NCI-H2227 (cell line): Measurements from ENCODE around the gene SYTL3.
"Not testable (repeated sequence)": the region's sequence is repeated elsewhere in the genome, so short reads cannot be mapped to it uniquely, and the experiment has no call there.

Experiments used
- DNase-seq: peaks from one replicate; lab custom pipeline; 2025; ENCODE audit not compliant: unreplicated experiment; lab: John Stamatoyannopoulos, UW

The SYTL3 gene

GRCh38 chr6:158786645-158787304, 136.9 kb downstream of the SYTL3 start:
- DNase-seq, result no peak

DNA sequence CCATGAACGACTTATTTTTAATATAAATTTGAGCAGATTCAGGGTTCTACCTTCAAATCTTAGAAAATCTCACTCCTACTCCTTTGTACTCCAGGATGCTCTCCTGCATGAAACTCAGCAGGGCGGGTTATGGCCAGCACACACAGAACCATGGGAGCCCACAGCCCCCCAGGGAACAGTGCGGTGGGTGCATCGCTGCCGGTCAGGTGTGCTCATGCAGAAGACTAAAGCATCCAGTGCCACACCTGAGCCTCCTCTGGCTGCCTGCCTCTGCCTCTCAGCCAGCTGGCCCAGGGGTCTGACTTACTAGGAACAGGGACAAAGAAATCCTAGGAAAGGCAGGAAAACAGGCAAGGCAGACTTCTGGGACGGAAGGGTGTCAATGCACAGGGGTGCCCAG, 137.5 kb downstream of the SYTL3 start:
- no peak for DNase-seq

DNA sequence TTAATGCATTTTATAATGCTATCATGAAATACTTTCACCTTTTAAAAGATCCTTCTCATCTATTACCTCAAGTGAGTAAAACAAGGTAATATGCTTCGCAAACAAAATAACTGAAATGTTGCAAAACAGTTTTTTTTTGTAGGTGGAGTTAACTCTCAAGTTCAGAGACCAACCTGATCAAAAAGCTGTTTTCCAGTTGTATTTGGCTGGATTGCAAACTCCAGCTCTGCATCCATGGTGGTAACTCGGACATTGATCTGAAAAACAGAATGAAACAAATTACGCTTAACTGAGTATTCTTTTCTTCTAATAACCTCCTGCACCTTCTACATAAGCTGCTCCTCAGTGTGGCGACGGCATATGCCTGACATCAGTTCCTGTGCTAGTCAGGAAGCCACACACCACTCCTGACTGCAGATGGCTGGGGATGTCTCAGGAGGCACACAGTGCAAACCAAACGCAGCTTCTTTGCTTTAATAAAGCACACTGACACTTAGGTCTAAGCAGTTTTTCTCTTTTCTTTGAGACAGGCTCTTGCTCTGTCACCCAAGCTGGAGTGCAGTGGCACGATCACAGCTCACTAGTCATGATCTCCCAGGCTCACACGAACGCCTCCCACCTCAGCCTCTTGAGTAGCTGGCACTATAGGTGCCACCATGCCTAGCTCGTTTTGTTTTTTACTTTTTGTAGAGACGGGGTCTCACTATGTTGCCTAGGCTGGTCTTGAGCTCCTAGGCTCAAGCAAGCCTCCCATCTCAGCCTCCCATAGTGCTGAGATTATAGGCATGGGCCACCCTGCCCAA, 139.5 kb downstream of the SYTL3 start:
- no peak for DNase-seq

DNA sequence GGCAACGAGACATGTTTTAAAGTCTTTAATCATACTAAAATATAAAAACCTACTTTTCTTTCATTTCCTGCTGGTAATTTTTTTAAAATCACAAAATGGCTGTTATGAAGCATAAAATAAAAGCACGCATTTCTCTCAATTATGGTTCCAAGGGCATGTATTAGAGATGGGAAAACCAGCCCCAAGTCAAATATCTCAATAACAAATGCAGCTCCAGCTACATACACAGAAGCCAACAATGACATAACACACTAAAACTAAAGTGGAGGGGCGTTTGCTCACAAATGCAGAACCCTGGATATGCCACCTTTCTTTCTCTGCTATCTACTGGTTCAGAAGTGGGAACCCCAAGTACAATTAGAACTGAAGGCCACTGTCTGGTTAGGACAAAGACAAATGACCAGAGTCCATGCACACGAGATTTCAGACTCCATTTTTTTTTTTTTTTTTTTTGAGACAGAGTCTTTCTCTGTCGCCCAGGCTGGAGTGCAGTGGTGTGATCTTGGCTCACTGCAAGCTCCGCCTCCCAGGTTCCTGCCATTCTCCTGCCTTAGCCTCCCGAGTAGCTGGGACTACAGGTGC, 141.5 kb downstream of the SYTL3 start:
- DNase-seq, result no peak

GRCh38 chr6:158792505-158792904, 142.7 kb downstream of the SYTL3 start:
- DNase-seq, result not testable (repeated sequence)

DNA sequence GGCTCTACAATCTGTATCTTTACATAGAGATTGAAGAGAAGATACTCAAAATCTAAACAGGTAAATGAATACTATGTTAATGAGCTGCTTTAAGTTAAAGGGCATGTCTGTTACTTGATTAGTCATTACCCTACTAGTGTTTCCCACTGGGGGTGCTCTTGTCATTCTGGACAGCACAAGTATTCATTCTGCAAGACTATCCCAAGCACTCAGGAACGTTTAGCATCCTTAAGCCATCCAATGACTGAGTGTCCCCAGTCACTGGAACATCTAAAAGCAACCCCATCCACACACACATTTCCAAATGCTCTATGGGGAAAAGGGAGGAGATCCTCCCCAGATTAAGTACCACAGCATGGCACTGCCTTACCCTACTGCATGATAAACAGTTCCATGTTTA, 143.6 kb downstream of the SYTL3 start:
- DNase-seq, result no peak

DNA sequence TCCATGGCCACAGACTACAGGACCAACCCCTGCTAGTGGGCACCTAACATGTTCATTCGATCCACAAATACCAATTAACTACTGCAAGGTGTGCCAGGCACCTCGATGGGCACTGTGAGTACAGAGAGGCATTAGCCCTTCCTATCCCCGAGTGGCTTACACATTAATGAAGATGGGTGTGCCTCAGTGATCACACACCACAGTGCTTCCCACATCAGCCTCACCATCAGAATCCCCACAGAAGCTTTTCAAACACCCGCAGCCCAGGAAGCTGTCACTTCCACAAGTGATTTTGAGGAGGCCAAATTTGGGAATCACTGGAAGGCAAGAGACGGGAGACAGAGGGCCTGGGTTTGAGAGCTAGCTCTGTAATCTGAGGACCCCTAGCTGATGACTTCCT, 145.7 kb downstream of the SYTL3 start:
- DNase-seq, result no peak

DNA sequence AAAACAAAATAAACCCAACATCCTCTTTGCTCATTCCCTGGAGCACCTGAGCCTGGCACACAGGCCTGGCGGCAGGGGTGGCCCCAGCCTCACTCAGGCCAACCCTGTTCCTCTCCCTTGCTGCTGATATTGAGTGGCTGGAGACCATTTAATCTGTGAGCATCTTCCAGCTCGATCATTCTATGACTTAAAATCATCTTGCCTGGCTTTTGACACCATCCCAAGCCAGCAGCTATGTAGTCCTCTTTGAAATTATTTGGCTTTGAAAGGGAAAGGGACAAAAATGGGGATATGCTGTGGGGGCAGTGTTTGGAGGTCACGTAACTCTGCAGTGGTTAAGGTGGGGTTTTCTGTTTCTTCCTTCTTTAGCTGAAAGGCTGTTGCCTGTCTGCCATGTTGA, 146.5 kb downstream of the SYTL3 start:
- DNase-seq, result no peak

- DNase-seq, result no peak
These were observed 147.8 kb downstream of the SYTL3 start for GRCh38 chr6:158797331-158798310.

DNA sequence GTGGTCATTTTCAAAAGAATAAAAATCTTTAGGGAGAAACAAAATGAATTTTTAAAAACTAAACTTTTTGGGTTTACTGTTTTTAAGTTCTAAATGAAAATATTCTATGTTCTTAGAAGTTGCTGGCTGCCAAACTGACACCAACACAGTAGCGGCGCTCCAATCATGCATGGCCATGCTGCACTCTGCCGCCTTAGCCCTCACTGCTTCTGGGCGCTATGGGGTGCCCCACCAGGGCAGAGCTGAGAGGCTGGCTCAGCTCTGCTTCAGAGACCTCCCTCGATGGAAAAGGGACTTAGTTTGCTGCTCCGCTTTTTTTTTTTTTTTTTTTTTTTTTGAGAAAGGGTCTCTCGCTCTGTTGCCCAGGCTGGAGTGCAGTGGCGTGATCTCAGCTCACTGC, 148.5 kb downstream of the SYTL3 start:
- DNase-seq, result no peak

GRCh38 chr6:158799051-158799792, 149.4 kb downstream of the SYTL3 start:
- DNase-seq, result peak; percentile 32

- DNase-seq, result no peak
These were observed 151.9 kb downstream of the SYTL3 start for GRCh38 chr6:158801655-158802294.

DNA sequence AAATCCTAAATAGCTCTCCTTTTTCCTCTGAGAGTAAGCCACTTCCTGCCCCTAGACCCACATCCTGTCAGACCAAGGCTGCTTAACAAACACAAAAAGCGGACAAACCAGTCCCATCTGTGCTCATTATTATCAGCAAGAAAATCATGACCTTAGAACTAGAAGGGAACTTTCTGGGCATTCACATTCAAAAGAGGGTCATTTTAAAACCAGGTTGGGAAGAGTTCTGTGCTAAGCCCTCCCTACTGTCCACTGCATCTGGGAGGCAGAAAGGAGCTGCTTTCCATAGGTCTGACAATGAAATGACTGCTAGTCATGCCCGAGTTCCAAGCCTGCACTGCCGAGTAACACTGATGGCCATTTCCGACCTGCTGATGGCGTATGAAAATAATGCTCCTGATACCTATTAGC, 153.9 kb downstream of the SYTL3 start:
- peak; percentile 2 for DNase-seq

GRCh38 chr6:158804207-158804606, 154.4 kb downstream of the SYTL3 start:
- no peak for DNase-seq

GRCh38 chr6:158805698-158806377, 156.0 kb downstream of the SYTL3 start:
- DNase-seq, result no peak

DNA sequence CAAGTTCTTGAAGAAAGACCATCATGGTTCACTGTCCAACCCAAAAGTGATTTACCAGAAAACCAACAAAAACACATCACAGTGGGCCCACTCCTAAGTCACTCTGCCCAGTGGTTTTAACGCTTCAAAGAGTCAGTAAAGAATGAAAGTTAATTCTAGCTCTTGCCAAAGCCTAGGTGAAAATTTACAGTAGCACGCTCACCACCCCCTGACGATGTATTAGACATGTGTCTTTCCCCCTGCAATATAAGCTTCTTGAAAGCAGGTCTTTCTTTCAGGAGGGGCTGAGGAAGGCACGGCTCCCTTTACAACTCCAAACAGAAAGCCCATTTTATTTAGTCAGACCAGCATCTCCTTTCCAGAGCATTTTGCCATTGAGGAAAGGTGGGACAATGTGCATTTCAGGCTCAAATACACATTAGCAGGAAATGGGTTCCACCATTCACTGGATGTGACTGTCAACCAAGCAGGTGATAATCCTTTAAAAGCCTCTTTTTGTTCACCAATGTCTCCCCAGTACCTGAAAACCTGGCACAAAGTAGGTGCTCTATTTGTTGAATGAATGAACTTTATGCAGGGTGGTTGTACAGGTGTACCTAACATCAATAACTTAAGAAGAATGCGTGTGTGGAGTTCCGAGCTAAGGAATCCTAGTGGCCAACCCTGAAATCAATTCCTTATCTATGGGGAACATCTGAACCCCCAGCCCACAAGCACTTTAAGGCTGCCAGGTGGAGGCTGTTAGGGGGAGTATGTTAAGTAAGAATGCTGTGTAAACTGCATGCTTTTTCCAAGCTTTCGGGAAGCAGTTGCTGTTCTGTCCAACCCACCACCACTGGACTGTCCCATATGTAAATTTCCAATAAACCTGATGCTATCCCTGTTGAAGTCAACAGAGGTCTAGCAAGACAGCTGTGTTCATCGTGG, 157.9 kb downstream of the SYTL3 start:
- no peak for DNase-seq

GRCh38 chr6:158808442-158808833, 158.6 kb downstream of the SYTL3 start:
- DNase-seq, result no peak

DNA sequence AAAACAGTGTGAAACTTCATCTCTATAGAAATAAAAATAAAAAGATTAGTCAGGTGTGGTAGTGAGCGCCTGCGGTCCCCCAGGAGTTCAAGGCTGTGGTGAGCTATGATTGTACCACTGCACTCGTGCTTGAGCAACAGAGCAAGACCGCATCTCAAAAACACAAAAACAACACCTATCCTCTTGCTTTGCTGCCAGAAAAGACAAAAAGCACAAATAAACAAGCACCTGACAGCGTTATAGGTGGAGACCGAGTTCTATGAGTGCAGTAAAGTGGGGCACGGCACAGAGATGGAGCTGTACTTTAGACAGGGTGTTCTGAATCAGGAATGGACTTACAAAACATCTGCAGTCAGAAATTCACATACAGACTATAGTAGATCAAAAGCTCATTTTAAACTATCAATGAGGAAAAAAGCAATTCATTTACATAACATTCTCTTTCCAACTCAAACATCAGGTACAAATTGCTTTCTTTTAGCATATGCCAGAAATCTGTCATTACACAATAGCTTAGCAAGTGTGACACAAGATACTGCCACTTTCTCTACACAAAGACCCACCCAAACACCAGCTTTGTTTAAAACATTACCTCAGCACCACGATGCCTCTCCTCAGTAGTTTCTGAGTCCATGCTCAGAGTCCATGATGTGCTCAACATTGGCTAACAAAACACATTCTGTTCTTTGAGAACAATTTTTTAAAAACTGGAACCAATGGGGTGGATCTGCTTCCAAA, 159.3 kb downstream of the SYTL3 start:
- DNase-seq, result no peak
